Nephron (organoid): ENCODE measurements around the gene FAM184B.

Experiments
- H3K27ac Mint-ChIP-seq, 3 experiments: 2 replicates each; pipeline ENCODE4 v1.8.0; 2020; ENCODE audit warnings: mixed read lengths in 3 of 3, mild to moderate bottlenecking in 2 of 3, moderate library complexity in 1 of 3
- H3K27me3 Mint-ChIP-seq: 2 replicates; pipeline ENCODE4 v1.8.0; 2021; ENCODE audit warnings: low read depth, mild to moderate bottlenecking, moderate library complexity, mixed read lengths
- H3K36me3 Mint-ChIP-seq: 2 replicates; pipeline ENCODE4 v1.8.0; 2020; ENCODE audit warnings: low read depth, mixed read lengths
- H3K4me1 Mint-ChIP-seq: 2 replicates; pipeline ENCODE4 v1.8.0; 2020; ENCODE audit warnings: mixed read lengths
- H3K4me3 Mint-ChIP-seq, 3 experiments: 2 replicates each; pipeline ENCODE4 v1.8.0; 2020; ENCODE audit warnings: mild to moderate bottlenecking in 3 of 3, mixed read lengths in 3 of 3, moderate library complexity in 2 of 3
- H3K9me3 Mint-ChIP-seq: 2 replicates; pipeline ENCODE4 v1.8.0; 2020; ENCODE audit warnings: mixed read lengths
- CTCF ChIP-seq, 3 experiments: fragments of 200-600 bp; sonication (generic); IDR thresholded peaks; one replicate each; pipeline ENCODE4 v1.5.0; 2021; ENCODE audit warnings: antibody characterized with exemption in 3 of 3; ENCODE audit not compliant: unreplicated experiment in 3 of 3

FAM184B gene

GRCh38 chr4:17771284-17771908 lies 10.0 kb downstream of the FAM184B start:
- Mint-ChIP-seq H3K4me3 (no peak overlapping the region), H3K4me1 (peaks cover 18% of the 10 kb centered on the region), H3K27ac (no peak overlapping the region), H3K9me3 (no peaks in the 10 kb centered on the region), H3K27me3 (peaks cover 17% of the 10 kb centered on the region), H3K36me3 (no peaks in the 10 kb centered on the region)
- no peak for TF ChIP-seq CTCF (IDR thresholded peaks at IDR 0.05; ENCODE audit: unreplicated experiment in 3 of 3)

GRCh38 chr4:17770845-17771244 lies 10.6 kb downstream of the FAM184B start:
- peaks cover 5% of the 10 kb centered on the region for H3K9me3 Mint-ChIP-seq
- peaks cover 17% of the 10 kb centered on the region for H3K27me3 Mint-ChIP-seq
- H3K4me1 Mint-ChIP-seq: peaks cover 18% of the 10 kb centered on the region
- no peak overlapping the region for H3K4me3 Mint-ChIP-seq
- TF ChIP-seq CTCF (IDR thresholded peaks at IDR 0.05; ENCODE audit: unreplicated experiment in 3 of 3): no peak
- no peak overlapping the region for H3K27ac Mint-ChIP-seq
- no peaks in the 10 kb centered on the region for H3K36me3 Mint-ChIP-seq

- Mint-ChIP-seq H3K4me1 (peaks cover 18% of the 10 kb centered on the region), H3K27ac (no peak overlapping the region), H3K4me3 (no peak overlapping the region), H3K9me3 (peaks cover 12% of the 10 kb centered on the region), H3K36me3 (no peaks in the 10 kb centered on the region), H3K27me3 (peaks cover 11% of the 10 kb centered on the region)
- no peak for TF ChIP-seq CTCF (IDR thresholded peaks at IDR 0.05; ENCODE audit: unreplicated experiment in 3 of 3)
Measured at GRCh38 chr4:17769406-17770174, 11.8 kb downstream of the FAM184B start.

GRCh38 chr4:17766826-17767458 lies 14.5 kb downstream of the FAM184B start:
- Mint-ChIP-seq H3K9me3 (peaks cover 17% of the 10 kb centered on the region), H3K4me3 (no peak overlapping the region), H3K4me1 (peaks cover 14% of the 10 kb centered on the region), H3K27ac (no peak overlapping the region), H3K36me3 (no peaks in the 10 kb centered on the region), H3K27me3 (peaks cover under 1% of the 10 kb centered on the region)
- TF ChIP-seq CTCF (IDR thresholded peaks at IDR 0.05; ENCODE audit: unreplicated experiment in 3 of 3): no peak

- H3K9me3 Mint-ChIP-seq: peaks cover 17% of the 10 kb centered on the region
- H3K4me3 Mint-ChIP-seq: no peak overlapping the region
- no peaks in the 10 kb centered on the region for H3K36me3 Mint-ChIP-seq
- H3K4me1 Mint-ChIP-seq: peaks cover 5% of the 10 kb centered on the region
- H3K27ac Mint-ChIP-seq: no peak overlapping the region
- no peak for TF ChIP-seq CTCF (IDR thresholded peaks at IDR 0.05; ENCODE audit: unreplicated experiment in 3 of 3)
- peaks cover 3% of the 10 kb centered on the region for H3K27me3 Mint-ChIP-seq
Measured at GRCh38 chr4:17765514-17766286, 15.7 kb downstream of the FAM184B start.
